Subcutaneous abdominal adipose tissue (tissue), 5 donors: Measurements from ENCODE around the gene RNF7.

Experiments
- H3K27ac ChIP-seq: one replicate; pipeline ENCODE4 v1.7.0; 2013; ENCODE audit warnings: low read depth, mild to moderate bottlenecking, inconsistent platforms, low read length, moderate library complexity
- H3K27me3 ChIP-seq, 5 donors: one replicate each; pipeline ENCODE4 v1.7.0; 2013; ENCODE audit warnings: low read length in 5 of 5, inconsistent platforms in 1 of 5; ENCODE audit not compliant: control insufficient read depth in 5 of 5, insufficient read depth in 4 of 5
- H3K36me3 ChIP-seq, 5 donors: one replicate each; pipeline ENCODE4 v1.7.0; 2013; ENCODE audit warnings: low read length in 5 of 5; ENCODE audit not compliant: control insufficient read depth in 5 of 5, insufficient read depth in 5 of 5
- H3K4me1 ChIP-seq, 5 donors: one replicate each; pipeline ENCODE4 v1.7.0; 2013; ENCODE audit warnings: low read length in 5 of 5, mild to moderate bottlenecking in 3 of 5, moderate library complexity in 1 of 5; ENCODE audit not compliant: control insufficient read depth in 5 of 5, insufficient read depth in 5 of 5
- H3K4me3 ChIP-seq, 5 donors: one replicate each; pipeline ENCODE4 v1.7.0; 2013; ENCODE audit warnings: low read length in 5 of 5, low read depth in 1 of 5
- H3K9ac ChIP-seq, 5 donors: one replicate each; pipeline ENCODE4 v1.7.0; 2013; ENCODE audit warnings: low read length in 5 of 5, mild to moderate bottlenecking in 4 of 5, moderate library complexity in 3 of 5
- H3K9me3 ChIP-seq, 5 donors: one replicate each; pipeline ENCODE4 v1.7.0; 2013; ENCODE audit warnings: low read length in 5 of 5; ENCODE audit not compliant: control insufficient read depth in 5 of 5
- donor health status: healthy.
- donor health status: healthy.
- donor health status: healthy.
- donor health status: healthy.
- donor health status: healthy.

RNF7 gene

DNA sequence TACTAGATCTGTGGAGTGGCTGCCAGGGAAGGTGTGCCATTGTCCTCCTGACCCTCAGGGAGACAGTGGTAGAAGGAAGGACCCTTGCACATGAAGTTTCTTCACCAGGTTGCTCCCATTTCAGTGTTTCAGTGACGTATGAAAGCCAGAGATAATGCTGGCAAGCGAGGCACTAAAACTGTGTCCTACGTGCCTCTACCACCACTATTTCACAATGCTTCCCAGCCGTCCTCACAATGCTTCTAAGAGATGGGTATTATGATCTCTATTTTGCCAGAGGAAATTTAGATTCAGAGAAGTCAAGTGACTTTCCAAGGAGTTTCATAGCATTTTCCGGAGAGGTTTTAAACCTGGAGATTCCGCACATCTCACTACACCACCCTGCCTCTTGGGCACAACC is 28.0 kb upstream of the RNF7 start:
- no peak overlapping the region for H3K4me3 ChIP-seq
- H3K27ac ChIP-seq = no peak overlapping the region
- peaks cover 0 to 3% (median 0%) of the 10 kb centered on the region in 5 donors for H3K9me3 ChIP-seq
- H3K27me3 ChIP-seq = no peaks in the 10 kb centered on the region
- H3K9ac ChIP-seq = no peak overlapping the region
- no peaks in the 10 kb centered on the region for H3K36me3 ChIP-seq
- peaks cover 0 to 15% (median 0%) of the 10 kb centered on the region in 5 donors for H3K4me1 ChIP-seq

DNA sequence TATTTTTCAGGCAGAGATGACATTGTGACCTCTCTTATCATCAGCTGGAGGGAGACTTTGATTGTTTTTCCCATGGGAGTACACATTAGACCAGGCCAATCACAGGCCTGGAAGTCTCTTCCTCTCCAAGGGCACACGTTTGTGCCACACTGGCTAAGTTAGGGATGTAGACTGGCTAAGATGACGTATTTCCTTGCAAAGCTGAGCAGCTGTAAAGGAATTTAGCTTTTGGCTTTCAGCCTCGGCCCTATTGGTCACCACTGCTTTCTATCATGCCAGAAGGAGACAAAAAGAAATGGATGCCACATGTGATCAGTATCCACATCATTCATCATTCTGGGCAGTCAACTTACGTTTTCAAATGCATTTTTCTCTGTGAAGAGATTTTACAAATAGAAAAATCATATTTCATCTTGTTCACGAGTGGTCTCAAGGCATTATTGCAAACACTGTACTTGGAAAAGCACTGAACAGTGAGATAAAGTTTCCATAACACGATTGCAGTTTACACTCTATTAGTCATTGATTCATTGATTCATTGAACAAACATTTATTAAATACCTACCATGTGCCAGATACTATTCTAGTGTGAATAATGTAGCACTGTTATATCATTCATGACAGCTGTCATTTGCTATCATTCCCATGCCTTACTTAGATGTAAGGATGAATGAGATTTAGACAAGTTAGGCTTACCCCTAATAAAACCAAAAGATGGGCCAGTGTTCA is 27.0 kb upstream of the RNF7 start:
- Histone ChIP-seq H3K27ac (no peak overlapping the region), H3K4me1 (peaks cover 0 to 15% (median 0%) of the 10 kb centered on the region in 5 donors), H3K36me3 (no peaks in the 10 kb centered on the region), H3K9ac (no peak overlapping the region), H3K9me3 (peaks cover 0 to 6% (median 0%) of the 10 kb centered on the region in 5 donors), H3K4me3 (no peak overlapping the region), H3K27me3 (no peaks in the 10 kb centered on the region)

DNA sequence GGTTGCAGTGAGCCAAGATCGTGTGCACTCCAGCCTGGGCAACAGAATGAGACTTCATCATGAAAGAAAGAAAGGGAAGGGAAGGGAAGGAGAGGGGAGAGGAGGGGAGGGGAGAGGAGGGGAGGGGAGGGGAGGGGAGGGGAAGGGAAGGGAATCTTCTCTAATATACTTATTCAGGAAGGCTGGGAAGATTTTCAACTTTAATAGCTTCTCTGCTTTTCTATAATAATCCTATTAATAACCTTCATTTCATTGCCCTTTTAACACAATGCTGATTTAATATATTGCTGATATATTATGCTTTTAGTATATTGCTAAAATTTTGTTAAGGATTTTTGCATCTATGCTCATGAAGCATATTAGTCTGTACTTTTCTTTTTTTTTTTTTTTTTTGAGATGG is 23.4 kb upstream of the RNF7 start:
- Histone ChIP-seq H3K9me3 (peaks cover 0 to 6% (median 0%) of the 10 kb centered on the region in 5 donors), H3K36me3 (no peaks in the 10 kb centered on the region), H3K27ac (no peak overlapping the region), H3K4me1 (peaks cover 0 to 4% (median 0%) of the 10 kb centered on the region in 5 donors), H3K4me3 (no peak overlapping the region), H3K27me3 (no peaks in the 10 kb centered on the region), H3K9ac (no peak overlapping the region)

DNA sequence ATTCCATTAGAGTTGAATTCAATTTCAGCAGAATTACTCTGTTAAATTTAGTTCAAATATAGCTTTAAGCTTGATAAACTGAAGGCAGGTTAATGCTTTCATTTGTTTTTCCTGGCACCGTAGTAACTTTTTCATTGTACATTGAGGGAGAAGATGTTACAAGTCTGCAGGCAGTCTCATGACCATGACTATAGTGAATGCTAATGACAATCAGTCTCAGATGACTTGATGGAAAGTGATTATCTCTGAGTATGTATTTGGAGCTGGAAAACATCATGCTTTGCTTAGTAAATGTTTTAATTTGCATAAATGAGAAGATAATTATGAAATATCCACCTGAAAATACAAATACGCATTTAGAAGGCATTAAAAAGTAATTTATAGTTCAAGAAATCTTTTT is 16.0 kb upstream of the RNF7 start:
- Histone ChIP-seq H3K27me3 (no peaks in the 10 kb centered on the region), H3K9me3 (no peaks in the 10 kb centered on the region), H3K36me3 (no peaks in the 10 kb centered on the region), H3K4me3 (no peak overlapping the region), H3K9ac (no peak overlapping the region), H3K4me1 (no peaks in the 10 kb centered on the region), H3K27ac (no peak overlapping the region)

DNA sequence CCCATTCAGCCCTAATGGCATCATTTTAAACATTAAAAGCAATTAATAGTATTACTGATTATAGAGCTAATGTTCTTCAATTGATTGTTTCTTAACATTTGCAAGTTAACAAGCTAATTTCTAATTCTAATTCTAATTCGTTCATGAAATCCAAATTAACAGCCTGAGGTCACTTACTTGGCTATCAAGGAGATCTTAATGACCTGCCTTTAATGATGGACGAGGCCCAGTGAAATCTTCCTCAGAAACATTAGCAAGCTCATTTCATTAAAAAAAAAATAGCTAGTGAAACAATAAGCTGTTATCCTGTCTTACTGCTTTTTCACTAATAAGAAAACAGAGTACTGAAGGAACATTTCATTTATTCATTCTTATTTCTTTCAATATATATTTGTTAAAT is 15.4 kb upstream of the RNF7 start:
- H3K4me3 ChIP-seq = no peak overlapping the region
- no peak overlapping the region for H3K27ac ChIP-seq
- H3K27me3 ChIP-seq = no peaks in the 10 kb centered on the region
- H3K4me1 ChIP-seq = no peaks in the 10 kb centered on the region
- no peak overlapping the region for H3K9ac ChIP-seq
- no peaks in the 10 kb centered on the region for H3K36me3 ChIP-seq
- no peaks in the 10 kb centered on the region for H3K9me3 ChIP-seq

DNA sequence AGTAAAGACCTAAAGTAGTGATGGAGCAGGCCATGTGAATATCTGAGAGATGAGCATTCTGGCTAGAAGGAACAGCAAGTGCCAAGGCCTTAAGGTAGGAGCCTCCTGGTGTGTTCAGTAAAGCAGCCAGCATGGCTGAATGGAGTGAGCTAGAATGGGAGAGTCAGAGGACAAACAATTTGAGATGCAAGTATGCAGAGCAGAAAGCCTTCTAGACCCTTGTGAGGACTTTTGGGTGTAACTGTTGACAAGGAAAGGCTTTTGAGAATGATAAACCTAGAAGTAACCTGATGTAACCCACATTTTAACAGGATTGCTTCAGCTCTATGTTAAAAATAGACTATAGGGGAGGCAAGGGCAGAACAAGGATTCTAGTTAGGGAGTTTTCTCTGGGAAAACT is 14.8 kb upstream of the RNF7 start:
- Histone ChIP-seq H3K4me1 (no peaks in the 10 kb centered on the region), H3K36me3 (no peaks in the 10 kb centered on the region), H3K27ac (no peak overlapping the region), H3K4me3 (no peak overlapping the region), H3K9ac (no peak overlapping the region), H3K9me3 (no peaks in the 10 kb centered on the region), H3K27me3 (no peaks in the 10 kb centered on the region)

DNA sequence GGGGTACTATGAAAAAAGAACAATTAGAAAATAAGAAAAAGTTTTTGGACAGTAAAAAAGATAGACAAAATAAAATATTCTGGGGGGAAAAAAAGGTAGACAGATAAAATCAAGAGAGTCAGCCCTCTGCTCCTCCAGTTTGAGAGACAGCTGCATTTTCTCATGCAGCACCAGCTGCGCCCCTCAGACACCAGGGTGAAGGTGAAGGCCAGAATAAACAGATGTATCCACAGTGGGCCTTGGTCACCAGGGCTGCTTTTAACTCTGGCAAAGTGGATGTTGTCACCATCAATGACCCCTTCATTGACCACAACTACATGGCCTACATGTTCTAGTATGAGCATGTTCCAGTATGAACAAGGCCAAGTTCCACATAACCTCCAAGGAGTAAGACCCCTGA is 13.9 kb upstream of the RNF7 start:
- Histone ChIP-seq H3K36me3 (no peaks in the 10 kb centered on the region), H3K4me3 (no peak overlapping the region), H3K4me1 (no peaks in the 10 kb centered on the region), H3K27me3 (no peaks in the 10 kb centered on the region), H3K9ac (no peak overlapping the region), H3K9me3 (no peaks in the 10 kb centered on the region), H3K27ac (no peak overlapping the region)

DNA sequence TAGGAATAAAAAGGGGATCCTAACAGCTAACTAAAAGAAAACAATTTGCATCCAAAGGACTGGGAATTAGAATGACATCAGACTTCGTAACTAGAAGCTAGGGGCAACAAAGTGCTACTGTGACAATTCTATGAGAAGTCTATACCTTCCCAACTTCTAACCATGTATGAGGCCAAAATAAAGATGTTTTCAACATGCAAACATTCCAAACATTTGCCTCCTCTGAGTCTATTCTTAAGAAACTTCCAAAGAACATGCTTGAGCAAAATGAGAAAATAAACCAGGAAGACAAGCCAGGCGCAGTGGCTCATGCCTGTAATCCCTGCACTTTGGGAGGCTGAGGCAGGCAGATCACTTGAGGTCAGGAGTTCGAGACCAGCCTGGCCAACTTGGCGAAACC is 13.1 kb upstream of the RNF7 start:
- Histone ChIP-seq H3K27ac (no peak overlapping the region), H3K4me3 (no peak overlapping the region), H3K36me3 (no peaks in the 10 kb centered on the region), H3K9ac (no peak overlapping the region), H3K27me3 (no peaks in the 10 kb centered on the region), H3K4me1 (no peaks in the 10 kb centered on the region), H3K9me3 (no peaks in the 10 kb centered on the region)

DNA sequence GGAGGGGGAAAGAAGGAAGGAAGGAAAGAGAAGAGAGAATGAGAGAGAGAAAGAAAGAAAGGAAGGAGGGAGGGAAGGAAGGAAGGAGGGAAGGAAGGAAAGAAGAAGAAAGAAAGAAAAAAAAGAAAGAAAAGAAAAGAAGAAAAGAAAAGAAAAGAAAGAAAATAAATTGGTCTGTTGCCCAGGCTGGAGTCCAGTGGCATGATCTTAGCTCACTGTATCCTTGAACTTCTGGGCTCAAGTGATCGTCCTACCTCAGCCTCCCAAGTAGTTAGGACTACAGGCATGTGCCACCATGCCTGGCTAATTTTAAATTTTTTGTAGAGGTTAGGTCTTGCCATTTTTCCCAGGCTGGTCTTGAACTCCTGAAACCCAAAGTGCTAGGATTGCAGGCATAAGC is 11.6 kb upstream of the RNF7 start:
- no peak overlapping the region for H3K9ac ChIP-seq
- H3K36me3 ChIP-seq = no peaks in the 10 kb centered on the region
- no peaks in the 10 kb centered on the region for H3K4me1 ChIP-seq
- no peak overlapping the region for H3K4me3 ChIP-seq
- no peaks in the 10 kb centered on the region for H3K9me3 ChIP-seq
- no peaks in the 10 kb centered on the region for H3K27me3 ChIP-seq
- H3K27ac ChIP-seq = no peak overlapping the region

DNA sequence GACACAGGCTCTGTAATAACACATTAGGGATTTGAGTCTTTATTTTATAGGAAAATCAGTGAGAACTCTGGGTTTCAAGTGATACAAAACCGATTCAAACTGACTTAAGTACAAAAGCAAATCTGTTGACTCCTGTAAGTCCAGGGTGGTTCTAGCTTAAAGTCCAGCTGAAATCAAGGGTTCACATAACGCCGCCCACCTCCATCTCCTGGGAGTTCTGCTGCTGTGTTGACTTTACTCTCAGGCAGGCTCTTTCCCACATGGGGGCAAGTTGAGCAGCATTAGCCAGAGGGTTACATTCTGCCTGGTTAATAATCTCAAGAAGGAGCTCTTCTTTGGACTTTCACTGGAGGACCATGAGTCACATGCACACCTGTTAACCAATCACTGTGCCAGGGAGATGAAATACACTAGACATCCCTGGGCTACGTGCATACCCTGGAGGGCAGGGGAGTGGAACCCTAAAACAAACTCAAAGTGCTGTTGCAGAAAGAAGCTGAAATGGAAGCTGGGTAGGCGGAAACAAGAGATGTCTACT is 9.7 kb upstream of the RNF7 start:
- Histone ChIP-seq H3K9ac (no peak overlapping the region), H3K4me1 (no peaks in the 10 kb centered on the region), H3K4me3 (no peak overlapping the region), H3K27ac (no peak overlapping the region), H3K36me3 (no peaks in the 10 kb centered on the region), H3K27me3 (no peaks in the 10 kb centered on the region), H3K9me3 (no peaks in the 10 kb centered on the region)
